Measurements from ENCODE around the gene GPR139.

Gene GPR139

DNA sequence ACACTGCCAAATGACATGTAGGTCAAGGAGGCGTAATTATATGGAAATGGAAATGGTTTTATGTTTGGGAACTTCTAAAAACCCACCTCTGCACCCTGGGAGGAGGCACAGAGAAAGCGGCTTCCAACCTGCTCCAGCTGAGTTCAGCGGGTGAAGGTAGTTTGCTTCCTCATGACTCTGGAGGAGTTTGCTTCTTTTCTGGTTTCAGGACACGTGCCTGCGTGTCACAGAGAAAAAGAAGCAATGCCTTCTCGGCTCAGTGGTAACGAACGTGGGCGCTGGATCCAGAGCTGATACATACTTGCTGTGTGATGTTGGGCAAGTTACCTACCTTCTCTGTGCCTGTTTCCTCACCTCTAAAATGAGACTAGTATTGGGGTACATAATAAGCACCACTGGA lies 22.1 kb downstream of the GPR139 start:
- no peak for FAIRE-seq

DNA sequence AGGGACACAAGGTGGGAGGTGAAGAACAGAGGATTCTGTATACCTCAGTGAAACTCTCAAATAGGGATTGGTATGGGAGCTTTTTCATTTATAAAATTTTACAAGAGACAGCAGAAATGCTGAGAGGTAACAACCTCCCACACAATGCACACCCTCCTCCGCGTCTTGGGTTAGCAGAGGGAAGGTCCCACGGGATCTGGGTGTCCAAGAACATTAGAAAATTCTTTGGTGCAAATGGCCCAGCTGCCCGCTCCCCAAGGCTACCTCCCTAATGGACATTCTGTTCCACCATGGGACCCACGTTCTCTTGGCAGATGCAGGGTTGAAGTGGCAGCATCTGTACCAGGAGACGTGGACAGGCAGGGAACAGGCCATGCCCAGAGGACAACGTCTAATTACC lies 22.5 kb downstream of the GPR139 start:
- FAIRE-seq, result no peak

DNA sequence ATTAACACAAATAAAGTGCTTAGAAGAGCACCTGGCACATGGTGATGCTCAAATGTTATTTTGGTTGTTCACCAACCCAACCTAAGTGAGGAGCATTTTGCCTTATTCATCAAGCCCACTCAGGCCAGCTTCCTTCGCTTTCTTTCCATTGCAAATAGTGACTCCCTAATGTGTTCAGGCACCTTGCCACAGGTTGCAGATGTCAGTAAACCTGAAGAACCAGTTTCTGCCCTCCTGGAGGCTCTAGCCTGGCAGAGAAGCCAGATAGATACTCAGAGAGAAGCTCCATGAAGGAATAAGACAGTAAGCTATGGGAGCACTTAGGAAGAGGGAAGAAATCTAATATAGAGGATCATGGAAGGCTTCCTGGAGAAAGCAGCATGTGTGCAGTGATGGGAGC lies 23.9 kb downstream of the GPR139 start:
- no peak for FAIRE-seq

DNA sequence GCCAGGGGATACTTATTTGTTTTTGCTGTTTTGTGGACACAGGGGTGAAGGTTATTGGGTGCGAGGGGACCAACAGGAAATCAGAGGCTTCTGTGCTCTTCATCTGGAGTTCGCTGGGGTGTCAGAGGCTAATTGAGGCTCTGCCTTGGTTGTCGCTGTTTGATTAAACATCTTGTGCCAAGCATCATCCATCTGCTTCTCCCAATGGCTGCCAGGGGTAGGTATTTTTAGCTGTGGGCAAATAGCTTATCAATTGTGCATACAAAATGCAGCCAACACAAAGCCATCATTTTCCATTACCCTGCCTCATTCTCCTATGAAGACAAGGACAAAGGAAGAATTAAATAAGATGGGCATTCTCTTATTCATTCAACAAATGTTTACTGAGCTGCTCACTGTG lies 27.8 kb downstream of the GPR139 start:
- FAIRE-seq, result no peak

DNA sequence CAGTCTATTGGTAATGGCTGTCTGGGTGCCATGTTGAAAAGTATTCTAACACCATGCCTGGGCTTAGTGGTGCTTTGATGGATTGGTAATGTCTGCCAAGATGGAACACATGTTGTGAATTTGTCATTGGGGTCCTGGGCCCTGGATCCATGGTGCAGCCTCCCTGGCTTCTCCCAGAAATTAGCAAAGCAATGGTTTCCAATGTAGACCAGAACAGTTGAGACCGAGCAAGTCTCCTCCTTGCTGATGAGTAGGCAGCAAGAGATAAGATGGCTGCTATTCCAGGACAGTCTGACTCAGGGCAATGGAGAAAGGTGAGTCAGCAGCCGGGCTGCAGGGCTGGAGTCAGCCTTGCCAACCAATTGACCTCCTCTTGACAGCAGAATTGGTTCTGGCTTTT lies 30.8 kb downstream of the GPR139 start:
- FAIRE-seq, result no peak

DNA sequence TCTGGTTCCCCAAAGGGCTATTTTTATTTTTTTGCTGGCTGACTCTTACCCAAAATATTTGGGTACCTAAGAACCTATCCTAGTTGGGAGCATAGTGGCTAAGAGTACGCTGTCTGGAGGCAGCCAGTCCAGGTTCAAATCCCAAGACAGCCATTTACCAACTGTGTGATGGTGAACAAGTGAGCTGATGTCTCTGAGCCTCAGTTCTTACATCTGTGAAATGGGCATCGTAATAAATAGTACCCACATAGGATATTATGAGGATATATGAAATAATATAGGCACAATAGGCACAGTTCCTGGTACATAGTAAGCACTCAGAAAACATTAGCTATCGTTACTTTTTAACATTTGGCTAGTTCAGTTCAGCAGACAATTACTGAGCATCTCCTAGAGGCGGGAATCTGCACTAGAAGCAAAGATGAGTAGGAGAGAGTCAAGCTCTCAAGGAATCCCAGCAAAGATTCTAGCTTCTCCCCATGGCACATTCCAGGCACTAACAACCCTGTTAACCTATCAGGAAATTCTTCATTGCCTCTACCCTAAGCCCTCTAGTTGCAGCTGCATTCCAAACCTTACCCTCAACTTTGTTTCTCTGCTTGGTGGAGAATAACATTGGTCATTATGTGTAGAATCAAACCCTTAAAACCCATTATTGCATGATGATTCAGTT lies 31.6 kb downstream of the GPR139 start:
- no peak for FAIRE-seq

DNA sequence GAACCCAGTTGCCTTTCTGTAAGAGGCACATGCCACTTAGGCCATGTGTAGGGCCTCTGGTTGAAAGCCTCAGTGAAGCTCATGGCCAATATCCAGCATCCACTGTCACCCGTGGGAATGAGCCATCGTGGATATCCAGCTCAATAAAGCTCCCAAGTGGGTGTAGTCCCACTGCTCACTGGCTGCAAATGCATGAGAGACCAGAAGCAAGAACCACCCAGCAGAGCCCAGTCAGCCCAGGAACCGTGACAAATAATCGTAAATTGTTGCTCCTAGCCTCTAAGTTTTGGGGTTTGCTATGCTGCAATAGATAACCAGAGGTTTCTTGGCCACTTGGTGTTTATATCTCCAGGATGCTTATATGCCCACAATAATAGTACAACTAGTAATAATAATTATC lies 33.7 kb downstream of the GPR139 start:
- no peak for FAIRE-seq

DNA sequence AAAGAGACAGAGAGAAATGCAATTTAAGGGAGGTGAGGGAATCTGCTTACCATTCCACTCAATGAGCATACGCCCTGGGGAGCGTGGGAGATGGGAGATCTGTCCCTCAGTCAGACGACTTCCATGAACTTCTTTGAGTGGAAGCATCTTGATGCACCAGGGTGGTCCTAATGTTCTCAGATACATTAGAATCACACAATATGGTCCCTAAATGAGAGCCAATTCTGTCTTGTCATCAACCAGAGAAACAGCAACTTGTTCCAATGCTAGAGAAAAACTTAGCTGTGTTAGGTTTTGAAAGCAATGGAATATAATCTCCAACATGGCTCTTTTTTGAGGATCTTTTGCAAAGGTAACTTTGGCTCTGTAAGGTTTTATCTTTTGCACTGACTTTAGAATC lies 44.1 kb downstream of the GPR139 start:
- FAIRE-seq, result no peak

DNA sequence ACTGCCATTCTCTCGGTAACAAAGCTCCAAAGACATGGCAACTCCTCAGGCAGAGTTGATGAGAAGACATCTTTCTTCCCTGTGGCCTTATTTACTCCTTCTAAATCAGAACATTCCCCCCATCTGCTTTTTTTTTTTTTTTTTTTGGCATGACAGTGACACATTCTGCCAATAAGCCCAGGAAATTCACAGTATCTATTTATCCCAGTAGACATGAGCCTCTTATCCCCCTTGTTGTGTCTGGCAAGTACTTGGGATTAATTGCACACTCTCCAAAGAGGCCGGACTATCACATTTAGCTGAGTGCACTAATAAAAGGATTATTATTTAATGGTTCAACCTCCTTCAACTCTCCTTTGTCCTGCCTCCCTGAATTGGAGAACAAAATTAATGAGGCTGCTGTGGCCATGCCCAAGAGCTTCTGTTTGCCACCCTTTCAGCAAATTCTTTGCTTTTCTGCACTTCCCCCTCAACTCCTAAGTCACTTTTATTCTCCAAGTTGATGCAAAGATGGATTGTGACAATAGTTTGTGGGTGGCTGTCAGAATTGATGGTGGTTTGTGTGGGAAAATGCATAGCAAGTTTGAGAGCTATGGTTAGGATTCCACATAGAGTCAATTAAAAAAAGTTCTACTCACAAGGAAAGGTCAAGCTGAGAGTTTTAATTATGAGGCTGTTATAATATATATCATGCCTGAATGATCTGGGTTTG lies 47.2 kb downstream of the GPR139 start:
- no peak for FAIRE-seq

DNA sequence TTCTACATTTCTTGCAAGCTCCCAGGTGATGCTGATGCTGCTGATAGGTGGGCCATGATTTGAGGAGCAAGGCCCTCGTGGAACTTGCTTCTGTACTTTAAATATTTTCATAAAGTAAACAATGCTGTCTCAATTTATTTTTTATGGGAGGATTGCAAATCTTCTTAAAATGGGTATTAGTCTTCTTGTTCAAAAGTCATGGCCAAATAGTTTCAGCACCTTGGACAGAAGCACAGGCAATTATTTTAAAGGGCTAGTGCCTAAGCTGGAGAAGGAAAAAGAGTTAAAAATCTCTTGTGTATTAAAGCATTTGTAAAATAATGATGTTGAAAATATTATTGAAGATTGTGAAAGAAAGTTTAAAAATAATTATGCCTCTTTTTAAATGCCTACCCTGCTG lies 50.5 kb downstream of the GPR139 start:
- FAIRE-seq, result no peak

DNA sequence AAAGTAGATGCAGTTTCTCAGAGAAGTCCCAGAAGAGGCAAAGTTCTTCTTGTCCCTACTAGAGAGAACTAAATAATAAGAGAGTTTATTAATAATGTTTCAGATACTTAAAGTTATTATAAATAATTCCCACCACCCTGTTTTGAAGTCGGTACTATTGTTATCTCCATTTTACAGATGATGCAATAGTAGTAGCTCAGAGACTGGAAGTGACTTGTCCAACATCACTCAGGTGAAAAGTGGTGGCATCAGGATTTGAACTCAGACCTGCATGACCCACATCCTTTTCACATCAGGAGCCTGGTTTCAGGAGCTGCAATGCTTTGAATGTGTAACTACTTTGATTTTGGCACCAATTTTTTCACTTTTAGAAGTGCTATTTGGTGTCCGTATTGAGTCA lies 52.7 kb downstream of the GPR139 start:
- no peak for FAIRE-seq

DNA sequence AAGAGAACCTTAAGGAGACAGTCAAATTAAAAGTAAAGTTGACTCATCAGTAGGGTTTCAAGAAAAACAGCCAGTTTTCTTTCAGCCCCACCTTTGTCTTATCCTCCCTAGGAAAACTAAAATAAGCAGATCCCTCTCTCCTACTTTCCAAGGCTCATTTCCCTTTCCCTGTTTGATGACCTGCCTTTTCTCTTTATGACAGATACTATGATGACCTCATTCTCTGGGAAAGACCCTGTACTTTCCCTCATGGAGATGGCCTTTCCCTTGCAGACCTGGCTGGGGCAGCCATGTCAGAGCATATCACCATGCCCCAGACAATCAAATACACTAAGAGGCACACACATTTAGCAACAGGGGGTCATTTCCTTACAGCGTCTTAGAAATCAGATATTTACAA lies 53.6 kb downstream of the GPR139 start:
- FAIRE-seq, result no peak

DNA sequence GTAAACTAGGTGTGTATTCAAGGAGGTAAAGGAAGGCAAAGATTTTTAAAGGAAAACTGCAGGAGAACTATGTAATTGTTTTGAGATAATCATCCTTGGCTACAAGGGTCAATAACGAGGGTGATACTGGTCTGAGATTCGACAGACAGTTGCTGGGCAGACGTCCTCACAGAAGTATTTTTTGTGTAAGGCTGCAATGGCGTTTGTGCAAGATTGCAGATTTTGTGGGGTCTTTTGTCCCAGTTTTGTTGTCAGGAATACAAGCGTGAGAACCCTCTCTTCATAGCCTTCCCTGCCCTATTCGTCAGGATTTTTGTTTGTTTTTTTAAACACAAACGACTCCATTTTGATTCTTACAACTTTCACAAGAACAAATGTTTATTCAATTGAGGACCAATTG lies 57.5 kb downstream of the GPR139 start:
- no peak for FAIRE-seq

DNA sequence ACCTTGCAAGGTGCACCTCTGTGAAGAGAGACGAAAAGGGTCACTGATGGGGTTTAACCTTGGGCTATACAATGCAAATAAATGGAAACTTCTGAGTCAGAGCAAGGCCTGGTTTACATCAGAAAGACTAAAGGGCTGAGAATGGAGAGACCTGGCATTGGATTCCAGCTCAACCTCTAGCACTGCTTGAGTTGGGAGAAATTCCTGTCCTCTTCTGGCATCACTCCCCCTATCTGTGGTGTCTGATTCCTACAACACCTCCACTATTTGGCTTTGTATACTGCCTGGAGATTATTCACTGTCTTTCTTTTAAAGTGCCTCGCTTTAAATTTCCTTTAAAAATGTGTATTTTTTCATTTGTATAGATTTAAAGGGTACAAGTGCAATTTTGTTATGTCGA lies 68.8 kb downstream of the GPR139 start:
- no peak for FAIRE-seq

DNA sequence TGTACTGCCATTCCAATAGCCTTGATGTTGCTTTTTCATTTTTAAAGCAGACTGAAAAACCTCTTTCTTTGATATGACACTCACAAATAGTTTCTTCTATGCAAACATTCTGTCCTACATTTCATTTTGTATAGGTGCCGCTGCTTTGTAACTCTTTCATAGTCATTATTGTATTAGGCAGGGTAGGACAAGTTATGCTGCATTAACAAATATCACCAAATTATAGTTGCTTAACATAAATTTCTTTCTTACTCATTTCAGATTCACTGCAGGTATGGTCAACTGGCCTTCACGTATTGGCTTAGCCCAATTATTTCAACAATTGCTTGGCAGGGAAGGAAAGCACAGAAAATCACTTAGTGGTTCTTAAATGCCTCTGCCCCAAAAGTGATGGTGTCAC lies 70.8 kb downstream of the GPR139 start:
- no peak for FAIRE-seq

DNA sequence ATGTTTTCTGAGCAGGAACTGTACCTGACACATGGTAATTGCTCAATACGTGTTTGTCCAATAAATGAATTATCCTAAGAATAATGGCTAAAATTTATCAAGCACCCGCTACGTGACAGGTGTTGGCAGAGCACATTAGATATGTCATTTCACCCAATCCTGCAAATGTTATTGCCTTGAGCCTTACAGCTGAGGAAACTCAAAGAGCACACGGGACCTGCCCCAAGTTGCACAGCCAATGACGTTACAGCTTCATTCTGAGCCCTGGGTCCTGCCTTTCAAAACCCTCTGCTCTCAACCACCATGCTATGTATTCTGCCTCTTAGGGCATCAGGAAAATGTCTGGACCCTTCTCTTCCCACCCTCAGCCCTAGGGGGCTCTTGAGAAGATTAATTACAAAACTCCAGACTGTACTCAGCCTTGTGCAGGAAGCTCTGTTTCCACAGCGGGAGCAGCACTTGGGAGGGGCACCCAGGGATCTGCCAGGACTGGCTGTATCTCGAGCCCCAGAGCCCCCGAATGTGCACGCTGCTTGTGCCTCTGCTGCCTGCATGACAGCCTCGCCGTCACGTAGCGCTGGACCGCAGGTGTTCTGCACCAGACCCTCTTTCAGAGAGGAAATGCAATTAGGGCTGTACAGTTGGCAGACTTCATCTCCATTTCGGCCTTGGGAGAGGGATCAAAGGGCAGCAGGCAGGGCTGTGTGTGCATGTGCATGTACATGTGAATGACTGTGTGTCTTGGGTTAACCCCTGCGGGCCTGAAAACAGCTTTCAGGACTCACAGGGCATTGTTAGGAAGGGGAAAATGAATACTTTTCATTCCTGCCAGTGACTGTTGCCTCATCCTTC lies 71.6 kb downstream of the GPR139 start:
- FAIRE-seq, result no peak

DNA sequence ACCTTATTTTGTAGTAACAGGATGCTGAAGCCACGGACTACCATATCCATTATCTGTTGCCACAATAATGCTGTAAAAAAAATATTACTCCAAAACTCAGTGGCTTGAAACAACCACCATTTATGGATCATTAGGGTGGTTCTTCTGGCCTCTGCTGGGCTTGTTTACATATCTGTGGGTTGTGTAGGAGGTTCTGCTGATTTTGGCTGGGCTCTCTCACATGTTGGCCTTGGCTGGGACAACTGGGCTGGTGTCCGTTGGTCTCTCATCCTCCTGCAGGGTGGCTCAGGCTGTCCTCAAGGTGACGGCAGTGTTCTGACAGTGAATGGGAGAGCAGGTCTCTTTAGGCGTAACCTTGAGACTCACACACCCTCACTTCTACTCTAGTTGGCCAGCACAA lies 76.0 kb downstream of the GPR139 start:
- no peak for FAIRE-seq

DNA sequence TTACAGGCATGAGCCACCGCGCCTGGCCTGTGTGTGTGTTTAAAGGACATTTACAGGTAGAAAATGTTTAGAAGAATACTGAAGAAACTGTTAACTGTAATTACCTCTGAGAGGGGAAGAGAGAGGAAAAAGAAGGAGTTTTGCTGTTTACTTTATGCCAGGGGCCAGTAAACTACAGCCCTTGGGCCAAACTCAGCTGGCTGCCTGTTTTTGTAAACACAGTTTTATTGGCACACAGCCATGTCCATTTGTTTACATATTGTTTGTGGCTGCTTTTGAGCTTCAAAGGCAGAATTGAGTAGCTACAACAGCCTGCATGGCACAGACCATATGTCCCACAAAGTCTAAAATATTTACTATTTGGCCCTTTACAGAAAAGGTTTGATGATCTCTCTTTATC lies 76.4 kb downstream of the GPR139 start:
- FAIRE-seq, result no peak

DNA sequence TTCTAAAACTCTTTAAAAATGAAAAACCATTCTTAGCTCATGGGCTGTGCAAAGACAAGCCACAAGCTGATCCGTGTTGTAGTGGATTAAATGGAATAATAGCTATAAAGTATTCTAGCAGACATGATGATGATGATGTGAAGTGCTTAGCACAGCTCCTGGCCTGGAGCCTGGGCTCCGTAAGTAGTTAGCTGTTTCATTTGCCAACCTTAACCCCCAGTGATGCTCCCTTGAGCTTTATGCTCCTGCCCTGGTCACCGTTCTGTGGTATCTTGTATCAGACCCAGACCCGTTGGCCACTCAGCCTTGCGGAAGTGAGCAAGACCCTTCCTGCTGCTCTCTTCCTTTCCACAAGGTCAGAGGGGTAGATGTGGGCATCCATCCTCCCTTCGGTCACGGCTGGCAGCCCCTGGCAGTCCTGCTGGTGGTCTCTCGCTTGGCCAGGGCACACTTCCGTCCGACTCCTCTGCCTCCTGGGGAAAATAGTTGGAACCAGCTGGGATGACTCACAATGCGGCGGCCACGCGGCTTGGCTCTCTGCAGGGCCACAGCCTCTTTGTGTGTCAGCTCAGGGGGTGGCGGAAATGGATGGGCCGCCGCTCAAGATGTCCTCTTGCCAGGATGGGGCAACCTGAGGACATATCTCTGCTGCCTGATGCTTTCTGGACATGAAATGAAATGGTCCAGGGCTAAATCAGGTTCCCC lies 79.1 kb downstream of the GPR139 start:
- FAIRE-seq, result no peak

DNA sequence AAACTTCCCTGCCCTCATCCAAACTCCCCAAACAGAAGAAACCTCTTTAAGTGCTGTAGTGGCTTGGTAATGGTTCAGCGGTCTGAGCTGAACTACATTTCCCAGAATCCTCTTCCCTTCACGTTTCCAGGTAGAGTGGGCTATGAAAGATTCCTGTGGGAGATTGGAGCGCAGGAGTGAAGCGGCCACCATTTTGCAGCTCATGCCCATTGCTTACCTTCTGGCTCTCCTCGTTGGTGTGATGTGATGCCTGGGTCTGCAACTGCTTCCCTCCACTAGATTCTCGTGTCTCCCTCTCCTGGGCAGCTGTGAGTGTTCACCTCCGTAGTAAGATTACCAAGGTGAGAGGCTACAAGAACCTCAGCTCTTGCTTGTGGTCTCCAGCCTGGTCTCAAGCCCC lies 82.1 kb downstream of the GPR139 start:
- FAIRE-seq, result no peak

DNA sequence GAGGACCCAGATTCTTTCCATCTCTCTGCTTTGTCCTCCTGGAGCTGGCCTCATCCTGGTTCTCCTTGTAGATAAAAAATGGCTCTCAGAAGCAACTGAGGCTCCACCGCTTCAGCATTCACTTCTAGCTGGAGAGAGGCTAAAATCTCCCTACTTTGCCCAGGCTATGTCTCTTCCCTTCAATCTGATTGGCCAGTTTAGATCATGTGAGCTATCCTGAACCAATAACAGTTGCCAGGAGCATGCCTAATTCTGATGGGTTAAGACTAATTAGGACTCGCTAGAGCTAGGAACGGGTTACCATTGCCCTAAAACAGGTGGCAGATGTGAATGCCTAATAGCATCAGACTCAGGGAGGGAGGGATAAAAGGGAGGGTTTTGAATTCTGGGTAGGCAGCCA lies 89.6 kb downstream of the GPR139 start:
- FAIRE-seq, result no peak
